Fibroblast of lung (primary cell): Measurements from ENCODE around the gene PACSIN2.

Experiments used
- CTCF ChIP-seq, 2 donors: IDR thresholded peaks in 1 of 2; conservative IDR thresholded peaks in 1 of 2; 1 replicate in 1 of 2; 2 replicates in 1 of 2; pipeline ENCODE4 v1.5.1; 2011 to 2012; ENCODE audit warnings: low read length in 2 of 2, control low read depth in 1 of 2, inconsistent platforms in 1 of 2, low read depth in 1 of 2, mild to moderate bottlenecking in 1 of 2
- EZH2 ChIP-seq: IDR thresholded peaks from 2 replicates; pipeline ENCODE4 v1.5.1; 2012; ENCODE audit warnings: low read length, control low read depth, mild to moderate bottlenecking; ENCODE audit errors: missing control alignments

GRCh38 chr22:42934338-42934737 lies 80.6 kb downstream of the PACSIN2 start:
- TF ChIP-seq CTCF (conservative IDR thresholded peaks at IDR 0.05 in 1 of 2, IDR thresholded peaks at IDR 0.05 in 1 of 2; ENCODE audit: low read depth in 1 of 2, low read length in 2 of 2) (no peak), EZH2 (no peak)
